ENCODE measurements around the gene IGSF9.

DNA sequence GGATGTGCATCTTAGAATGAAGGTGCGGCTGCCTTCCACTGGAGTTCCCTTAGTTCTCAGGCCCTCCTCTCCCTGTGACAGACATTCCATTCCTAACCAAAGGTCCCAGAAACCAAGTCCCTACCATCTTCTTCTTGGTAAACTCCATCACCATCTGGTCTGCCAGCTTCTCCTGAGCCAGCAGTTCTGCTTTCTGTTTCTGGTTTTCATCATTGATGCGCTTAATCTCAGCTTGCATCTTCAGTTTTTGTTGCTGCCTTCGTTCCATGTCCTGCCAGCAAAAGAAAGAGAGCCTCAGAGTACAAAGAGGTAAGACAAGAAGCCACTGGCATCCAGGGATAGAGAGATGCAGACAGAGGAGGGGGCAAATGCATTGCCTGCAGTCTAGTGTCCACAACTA lies 65.0 kb downstream of the IGSF9 start:
- TF ChIP-seq, protein P1, sequence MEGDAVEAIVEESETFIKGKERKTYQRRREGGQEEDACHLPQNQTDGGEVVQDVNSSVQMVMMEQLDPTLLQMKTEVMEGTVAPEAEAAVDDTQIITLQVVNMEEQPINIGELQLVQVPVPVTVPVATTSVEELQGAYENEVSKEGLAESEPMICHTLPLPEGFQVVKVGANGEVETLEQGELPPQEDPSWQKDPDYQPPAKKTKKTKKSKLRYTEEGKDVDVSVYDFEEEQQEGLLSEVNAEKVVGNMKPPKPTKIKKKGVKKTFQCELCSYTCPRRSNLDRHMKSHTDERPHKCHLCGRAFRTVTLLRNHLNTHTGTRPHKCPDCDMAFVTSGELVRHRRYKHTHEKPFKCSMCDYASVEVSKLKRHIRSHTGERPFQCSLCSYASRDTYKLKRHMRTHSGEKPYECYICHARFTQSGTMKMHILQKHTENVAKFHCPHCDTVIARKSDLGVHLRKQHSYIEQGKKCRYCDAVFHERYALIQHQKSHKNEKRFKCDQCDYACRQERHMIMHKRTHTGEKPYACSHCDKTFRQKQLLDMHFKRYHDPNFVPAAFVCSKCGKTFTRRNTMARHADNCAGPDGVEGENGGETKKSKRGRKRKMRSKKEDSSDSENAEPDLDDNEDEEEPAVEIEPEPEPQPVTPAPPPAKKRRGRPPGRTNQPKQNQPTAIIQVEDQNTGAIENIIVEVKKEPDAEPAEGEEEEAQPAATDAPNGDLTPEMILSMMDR (IDR thresholded peaks at IDR 0.05): no peak
- TF ChIP-seq POLR2A (IDR thresholded peaks at IDR 0.05; ENCODE audit: low read depth): no peak
